GM21515 (cell line): ENCODE results near the gene IFNG.
A peak's percentile ranks its signal among the peaks of the same experiment; 100 is the strongest.

ENCODE experiments used
- ATAC-seq: cut with Tn5 transposase; IDR thresholded peaks from one replicate; pipeline ENCODE4 v1.9.1; 2021; ENCODE audit not compliant: unreplicated experiment

The IFNG gene

DNA sequence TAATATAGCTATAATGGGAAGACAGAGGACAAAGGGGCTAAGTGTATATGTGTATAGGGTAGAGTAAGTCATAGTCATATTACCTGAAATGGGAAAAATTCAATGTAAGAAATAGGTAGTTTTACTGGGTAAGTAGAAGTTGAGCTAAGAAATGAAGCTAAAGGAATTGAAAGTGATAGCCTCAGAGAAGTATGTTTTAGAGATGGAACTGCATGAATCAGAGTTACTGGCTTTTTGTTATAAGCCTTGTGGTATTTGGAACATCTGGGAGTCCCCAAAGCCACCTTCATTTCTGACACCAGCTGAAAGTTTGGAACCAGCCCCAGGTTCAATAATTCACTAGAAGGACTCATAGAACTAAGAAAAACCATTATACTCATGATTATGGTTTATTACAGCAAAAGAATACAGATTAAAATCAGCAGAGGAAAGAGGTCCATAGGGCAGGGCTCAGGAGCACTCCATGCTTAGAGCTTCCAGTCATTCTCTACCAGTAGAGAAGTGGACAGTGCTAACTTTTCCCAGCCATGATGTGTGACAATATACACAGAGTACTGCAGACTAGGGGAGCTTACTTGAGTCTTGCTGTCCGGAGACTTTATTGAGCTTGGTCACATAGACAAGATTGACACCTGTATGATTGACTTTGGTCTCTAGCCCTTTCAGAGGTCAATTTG, 9.8 kb upstream of the IFNG start:
- no peak for ATAC-seq

DNA sequence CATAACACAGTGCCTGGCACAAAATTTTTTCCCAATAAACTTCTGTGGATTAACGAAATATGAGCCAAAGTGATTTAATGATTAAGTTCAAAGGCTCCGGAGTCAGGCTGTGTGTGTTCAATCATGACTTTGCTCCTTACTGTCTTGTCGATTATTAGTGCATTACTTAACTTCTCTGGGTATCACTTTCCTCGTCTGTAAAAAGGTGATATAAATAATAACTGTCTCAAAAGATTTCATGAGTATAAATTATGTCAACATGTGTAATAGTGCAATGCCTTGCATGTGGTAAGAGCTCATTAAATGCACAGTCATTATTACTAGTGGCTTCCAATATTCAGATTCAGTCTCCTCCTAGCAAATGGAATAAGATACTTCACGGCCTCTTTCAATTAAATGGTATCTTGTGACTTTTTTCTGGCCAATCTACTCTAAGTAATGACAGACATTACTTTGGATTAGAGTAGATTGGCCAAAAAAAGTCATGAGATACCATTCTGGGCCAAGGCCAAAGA, 6.8 kb upstream of the IFNG start:
- ATAC-seq: no peak

DNA sequence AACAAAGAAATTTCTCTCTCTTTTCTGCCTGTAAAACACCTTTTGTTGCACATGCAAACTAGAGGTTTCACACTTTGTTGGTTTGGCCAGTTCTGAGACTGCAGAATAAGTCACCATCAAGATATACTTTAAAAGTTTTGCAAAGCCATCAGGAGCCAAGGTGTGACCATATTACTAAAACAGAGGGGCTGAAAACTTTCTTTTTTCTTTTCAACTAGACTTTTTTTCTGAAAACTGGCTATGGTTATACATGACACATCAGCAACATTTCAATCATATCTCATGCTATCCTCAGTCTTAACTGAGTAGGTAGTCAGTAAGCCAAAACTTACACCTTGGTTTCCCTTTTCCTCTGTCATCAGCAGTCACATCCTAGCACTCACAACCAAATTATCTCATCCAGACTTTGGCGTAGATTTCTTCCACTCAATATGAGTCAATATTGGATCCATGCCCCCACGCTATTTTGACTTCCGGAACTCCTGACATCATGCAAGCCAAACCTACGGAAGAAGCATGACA, 4.1 kb upstream of the IFNG start:
- peak; percentile 49 for ATAC-seq

DNA sequence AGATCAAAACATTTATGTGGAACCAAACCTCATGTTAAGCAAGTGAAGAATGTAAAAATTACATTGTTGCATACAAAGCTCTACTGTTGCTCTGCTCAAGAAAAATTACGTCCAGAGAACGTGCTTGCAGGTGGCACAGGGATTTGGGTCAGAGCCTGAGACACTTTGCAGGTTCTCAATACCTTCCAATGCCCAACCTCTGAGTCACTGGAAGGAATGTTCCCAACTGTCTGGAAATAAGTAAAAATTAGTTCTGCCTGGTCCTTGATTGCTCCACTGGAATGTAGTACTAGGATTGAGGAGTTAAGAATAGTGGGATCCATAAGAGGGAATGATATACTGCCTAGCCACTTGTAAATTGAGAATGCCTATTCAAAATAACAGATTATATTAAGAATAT, 2.8 kb upstream of the IFNG start:
- no peak for ATAC-seq

DNA sequence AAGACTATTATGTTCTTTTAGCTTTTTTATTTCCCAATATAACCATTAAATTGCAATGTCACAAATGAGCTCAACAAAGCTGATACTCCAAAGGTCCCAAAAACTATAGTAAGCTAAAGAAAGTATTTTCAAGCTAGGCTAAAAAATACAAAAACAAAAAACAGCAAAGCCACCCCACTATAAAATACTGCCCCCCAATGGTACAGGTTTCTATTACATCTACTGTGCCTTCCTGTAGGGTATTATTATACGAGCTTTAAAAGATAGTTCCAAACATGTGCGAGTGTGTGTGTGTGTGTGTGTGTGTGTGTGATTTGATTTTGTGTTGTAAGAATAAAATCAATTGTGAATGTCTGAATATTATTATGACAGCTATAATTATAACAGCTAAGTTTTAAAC, 1.1 kb downstream of the IFNG start:
- ATAC-seq: no peak

DNA sequence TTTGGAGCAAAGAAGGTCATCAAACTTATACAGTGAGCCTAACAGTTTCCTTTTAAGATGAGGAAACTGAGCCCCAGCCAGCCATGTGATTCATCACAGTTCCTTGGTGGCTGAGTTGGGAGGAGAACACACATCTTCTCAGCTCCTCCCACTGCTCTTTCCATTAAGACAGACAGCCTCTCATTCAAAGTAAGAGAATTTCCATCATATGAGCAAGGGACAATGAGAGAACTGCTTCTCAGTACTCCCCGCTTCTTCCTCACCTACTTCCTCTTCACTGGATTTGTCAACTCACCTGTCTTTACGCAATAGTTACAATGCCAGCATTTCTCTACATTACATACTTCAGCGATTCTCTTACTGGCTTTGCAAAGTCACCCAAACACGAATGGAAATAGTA, 2.2 kb downstream of the IFNG start:
- ATAC-seq: no peak

DNA sequence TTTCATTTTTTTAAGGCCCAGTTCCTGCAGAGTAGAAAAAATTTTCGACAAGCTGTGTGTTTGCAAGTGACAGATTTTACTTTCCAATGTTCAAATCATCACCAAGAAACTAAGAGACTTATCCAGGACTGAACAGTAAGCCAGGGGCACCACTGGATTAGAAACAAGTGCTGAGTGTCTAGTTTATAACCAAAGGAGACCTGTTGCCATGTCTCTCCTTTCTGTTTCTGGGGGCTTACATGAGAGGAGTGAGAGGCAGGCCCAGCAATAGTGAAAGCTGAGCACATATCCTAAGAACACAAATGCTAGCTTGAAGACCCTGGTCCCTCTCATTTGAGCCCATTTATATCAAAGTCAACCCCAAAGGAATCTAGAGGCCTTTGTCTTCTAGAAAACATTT, 2.9 kb downstream of the IFNG start:
- no peak for ATAC-seq

DNA sequence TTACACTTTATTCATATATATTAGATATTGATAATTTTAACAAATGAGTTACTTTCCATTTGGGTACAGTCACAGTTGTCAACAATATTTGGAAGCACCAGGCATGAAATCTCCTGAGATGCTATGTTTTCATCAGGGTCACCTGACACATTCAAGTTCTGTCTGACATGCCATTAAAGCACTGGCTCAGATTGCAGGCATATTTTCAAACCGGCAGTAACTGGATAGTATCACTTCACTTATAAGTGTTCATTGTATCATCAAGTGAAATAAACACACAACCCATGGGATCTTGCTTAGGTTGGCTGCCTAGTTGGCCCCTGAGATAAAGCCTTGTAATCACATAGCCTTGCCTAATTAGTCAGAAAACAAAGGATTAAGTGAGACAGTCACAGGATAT, 4.8 kb downstream of the IFNG start:
- no peak for ATAC-seq

DNA sequence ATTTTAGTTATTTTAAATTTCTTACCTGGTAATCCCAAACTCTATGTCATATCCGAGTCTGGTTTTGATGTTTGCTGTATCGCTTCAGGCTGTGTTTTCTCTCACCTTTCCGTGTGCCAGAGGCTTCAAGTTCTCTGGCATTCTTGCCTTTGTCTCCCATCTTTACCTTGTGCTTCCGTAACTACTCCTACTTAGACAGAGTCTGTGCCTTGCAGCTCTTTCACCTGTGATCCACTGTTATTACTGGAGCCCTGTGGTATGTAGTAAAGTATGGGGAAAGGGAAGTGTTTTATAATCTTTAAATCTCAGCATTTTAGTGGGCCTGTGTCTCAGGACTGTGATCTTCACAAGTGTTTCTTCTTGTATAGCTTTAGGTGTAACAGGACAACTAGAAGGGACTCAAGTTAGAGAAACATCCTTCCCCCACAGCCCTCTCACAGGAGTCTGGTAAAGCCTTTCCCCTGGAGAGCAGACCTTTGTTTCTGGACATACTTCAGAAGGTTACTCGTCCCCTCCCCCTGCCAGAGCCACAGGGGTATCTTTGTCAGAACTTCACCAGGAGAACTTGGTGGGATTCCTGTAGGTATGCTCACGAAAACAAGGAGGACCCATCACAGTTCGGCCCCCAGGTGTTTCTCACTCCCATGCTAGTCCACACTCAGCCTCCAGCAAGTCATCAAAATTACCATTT, 11.1 kb downstream of the IFNG start:
- ATAC-seq: no peak

DNA sequence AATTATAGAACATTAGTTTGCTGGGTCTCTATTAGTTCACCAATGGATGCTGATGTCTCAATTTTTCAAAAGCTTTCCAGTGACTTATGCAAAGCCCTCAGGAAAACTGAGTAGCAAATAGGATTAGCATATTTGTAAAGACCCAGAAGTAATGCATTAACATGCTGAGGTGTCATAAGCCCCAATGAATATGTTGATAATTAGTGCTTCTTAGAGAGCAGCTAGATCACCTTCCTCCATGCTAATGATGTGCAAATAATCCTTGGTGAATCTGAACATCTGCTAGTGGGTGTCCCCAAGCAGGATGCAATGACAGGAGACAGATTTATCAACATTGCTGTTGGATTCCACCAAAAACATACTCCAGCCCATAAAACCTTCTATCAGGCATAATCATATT, 19.0 kb downstream of the IFNG start:
- ATAC-seq: no peak

DNA sequence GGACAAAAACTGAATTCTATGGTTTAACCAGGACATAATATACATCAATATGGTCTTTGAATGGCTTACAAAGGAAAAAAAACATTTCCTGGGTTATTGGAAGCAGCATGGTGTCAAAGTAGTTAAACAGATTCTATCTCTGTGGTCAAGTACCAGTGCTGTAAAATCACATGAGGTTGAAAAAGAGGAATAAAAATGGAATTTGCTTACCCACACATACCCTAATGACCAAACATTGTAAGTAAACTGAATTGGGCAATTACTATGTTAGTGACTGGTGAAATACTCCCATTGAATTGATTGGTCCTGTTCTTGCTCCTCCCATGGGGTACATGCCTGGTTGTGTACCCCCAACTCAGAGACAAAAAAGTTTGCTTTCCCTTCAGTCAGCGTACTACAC, 19.6 kb downstream of the IFNG start:
- ATAC-seq: no peak

DNA sequence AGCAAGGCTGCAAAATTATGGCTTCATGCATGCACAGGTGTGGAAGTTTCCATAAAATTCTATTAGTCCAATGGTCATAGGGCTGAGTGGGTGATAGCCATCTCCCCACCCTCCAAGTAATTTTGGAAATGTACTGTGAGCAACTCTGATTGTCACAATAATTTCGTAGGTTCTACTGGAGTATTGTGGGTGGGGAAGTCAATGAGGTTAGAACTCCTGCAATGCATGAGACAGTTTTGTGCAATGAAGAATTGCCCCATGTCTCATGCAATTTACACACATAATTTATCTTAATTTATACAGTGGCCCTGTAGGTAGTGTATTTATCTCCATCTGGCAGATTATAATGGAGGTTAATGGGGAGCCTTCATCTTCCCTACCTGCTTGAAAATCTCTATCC, 20.5 kb downstream of the IFNG start:
- ATAC-seq: no peak

DNA sequence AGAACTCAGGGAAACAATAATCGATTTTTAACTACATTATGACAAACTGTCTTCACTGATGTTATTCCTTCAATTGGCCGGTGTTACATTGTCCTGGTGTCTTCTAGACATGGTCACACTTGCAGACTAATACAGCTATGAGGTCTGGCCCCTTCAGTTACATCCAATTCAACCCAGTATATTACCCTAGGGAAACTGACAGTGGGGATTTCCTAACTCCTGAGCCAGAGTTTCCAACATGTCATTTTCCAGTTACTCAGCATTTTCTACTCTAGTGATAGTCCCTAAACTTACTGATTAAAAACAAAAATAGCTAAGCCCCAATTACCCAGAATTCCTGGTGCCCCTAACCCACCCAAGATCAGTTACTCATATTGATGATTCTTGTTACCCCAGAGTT, 21.1 kb downstream of the IFNG start:
- ATAC-seq: no peak

DNA sequence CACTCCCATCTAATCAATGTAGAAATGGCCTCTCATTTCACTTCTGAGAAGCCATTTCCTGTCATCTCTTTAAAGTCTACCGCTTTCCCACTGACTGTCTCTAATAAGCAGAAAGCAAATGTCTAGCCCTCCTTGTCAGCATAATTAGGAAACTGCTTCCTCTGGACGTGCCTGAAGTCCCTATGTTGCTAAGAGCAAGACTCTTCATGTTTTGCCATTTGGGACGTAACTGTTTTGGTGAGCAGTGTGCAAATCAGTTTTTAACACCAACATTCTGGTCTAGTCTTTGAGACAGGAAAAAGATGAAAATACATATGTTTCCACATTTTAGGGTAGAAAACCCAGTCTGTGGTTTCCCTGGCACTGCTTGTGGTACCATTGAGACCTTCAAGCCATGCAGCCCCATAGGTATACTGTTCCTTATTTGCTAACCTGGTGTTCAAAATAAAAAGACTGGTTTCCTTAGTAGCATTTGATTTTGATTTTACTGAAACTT, 22.2 kb downstream of the IFNG start:
- no peak for ATAC-seq

DNA sequence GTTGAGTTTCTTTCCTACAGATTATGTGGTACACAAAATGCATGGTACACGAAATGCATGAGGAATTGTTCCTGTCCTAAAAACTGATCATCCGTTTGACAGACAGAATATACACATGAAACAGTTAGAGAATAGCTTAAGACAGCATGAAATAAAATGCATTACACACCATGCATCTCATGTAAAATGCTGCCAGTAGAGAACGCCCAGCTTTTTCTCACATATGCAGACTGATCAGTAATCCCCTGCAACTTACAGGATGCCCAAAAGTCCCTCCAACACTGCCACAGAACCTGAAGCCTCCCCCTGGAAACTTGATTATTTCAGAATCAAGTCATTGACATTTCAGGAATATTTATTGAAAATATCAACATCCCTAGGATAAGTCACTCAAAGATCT, 24.0 kb downstream of the IFNG start:
- ATAC-seq: no peak

DNA sequence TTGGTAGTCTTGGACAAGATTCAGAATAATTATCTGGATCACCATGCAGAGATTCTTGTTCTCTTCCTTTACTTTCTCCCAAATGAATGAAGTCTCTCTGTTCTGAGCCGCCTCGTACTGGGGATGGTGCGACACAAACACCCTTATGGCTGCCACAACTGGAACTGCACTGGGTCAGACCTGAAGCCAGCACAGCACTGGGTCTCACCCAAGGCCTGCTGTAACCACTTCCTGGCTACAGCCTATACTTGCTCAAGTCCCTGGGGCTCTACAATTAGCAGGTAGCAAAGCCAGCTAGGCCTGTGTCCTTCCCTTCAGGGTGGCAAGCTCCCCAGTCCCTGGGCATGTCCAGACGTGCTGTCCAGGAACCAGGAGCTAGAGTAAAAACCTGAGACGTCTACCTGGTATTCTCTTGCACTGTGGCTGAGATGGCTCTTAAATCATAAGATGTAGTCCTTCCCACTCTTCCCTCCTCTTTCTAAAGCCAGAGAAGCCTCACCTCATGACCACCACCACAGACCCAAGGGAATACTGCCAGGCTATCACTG, 27.6 kb downstream of the IFNG start:
- ATAC-seq: no peak

DNA sequence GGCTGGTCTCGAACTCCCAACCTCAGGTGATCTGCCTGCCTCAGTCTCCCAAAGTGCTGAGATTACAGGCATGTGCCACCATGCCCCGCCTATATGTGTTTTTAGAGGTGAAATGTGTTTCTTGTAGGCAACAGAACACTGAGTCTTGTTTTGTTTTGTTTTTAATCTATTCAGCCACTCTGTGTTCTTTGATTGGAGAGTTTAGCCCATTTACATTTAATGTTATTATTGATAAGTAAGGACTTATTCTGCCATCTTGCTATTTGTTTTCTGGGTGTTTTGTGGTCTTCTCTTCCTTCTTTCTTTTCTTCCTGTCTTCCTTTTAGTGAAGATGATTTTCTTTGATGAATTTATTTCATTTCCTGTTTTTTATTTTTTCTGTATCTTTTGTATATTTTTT, 29.6 kb downstream of the IFNG start:
- ATAC-seq: no peak

DNA sequence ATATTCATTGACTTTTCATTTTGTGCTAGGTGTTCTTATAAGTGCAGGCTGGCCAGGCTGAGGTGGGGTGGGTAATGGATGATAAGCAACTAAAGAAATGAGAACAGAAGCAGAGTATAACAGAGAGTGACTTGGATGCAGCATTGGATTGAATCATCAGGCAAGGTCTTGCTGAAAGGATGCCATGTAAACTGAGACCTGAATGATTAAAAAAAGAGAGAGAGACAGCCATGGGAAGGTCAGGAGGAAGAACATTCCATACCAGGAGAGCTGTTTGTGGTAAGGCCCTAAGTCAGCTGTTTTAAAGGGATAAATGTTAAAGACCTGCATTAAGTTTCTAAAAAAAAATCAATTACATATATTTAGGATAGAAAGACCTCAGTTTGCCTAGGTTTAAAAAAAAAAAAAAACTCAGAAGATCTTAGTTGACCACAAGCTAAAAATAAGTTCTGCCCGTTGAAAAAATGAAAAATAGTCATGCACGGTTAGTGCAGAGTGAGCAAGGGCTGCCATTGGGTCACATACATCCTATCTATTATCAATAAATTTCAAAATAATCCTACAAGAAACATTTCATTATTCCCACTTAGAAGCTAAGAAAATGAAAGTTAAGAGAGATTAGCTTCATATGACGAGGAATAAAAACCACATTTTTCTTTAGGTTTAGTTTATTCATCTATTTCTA, 37.2 kb downstream of the IFNG start:
- ATAC-seq: no peak

DNA sequence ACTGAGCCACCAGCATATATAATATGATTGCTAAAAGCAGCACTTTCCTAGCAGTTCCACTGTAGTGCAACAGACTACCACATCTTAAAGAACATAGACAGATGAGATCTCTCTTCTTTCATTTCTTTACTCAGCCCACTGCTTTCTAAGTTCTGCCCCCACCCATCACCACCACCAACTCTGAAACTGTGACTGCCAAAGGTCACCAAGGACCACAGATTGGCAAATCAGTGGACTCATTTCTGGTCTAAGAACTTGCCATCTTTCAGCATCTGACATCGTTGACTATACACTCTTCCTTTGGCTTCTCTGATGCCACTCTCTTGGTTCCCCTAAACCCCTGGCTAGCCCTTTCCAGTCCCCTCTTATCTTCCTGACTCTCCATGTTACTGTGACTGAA, 38.4 kb downstream of the IFNG start:
- ATAC-seq: no peak

DNA sequence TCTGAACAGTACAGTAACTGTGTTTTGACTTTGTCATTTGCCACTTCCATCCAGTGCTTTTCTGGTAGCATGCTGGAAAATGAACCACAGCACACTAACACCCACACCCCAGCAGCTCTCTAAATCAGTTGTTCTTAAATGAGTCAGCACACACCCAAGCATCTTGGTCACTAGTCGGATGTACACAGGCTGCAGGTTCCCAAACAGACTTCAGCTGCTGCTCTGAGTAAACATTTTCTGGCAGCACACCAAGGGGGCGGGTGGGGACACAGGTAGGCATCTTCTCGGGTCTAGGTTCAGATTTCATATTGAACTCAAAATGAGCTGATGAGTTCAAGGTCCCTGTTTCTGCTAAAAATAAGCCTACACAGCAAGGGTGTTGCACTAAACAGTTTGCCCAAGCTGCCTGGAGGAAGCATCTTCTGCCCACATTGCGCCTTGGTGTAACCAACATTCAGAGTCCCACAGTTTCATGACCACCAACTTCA, 39.8 kb downstream of the IFNG start:
- peak; percentile 92 for ATAC-seq

DNA sequence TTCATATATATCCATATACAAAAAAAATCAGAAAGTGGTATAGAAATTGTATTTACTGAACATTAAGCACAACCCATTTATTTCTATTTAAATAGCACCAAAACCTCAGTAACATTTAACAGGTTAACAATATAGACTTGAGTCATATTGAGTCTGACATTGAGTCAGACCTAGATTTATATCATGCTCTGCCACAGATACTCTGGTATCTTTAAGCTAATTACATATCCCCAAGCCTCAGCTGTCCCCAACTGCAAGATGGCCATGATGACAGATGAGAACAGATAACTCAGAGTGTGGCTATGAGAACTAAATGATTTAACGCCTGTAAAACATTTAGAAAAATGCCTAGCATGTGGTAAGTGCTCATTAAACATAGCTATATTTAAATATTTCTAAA, 40.3 kb downstream of the IFNG start:
- ATAC-seq: peak; percentile 51
